LNCAP (cell line): Measurements from ENCODE around the gene LONP1.

Source experiments
- CTCF ChIP-seq: fragments of 450-650 bp; IDR thresholded peaks from 2 replicates; pipeline ENCODE4 v1.5.1; 2017; ENCODE audit warnings: mild to moderate bottlenecking

LONP1 gene

GRCh38 chr19:5664515-5664914 is 55.4 kb downstream of the LONP1 start:
- TF ChIP-seq CTCF: no peak

GRCh38 chr19:5663904-5664303 is 56.0 kb downstream of the LONP1 start:
- TF ChIP-seq CTCF: no peak

- TF ChIP-seq CTCF: no peak
Measured at GRCh38 chr19:5661483-5661882, 58.5 kb downstream of the LONP1 start.

- no peak for TF ChIP-seq CTCF
Measured at GRCh38 chr19:5655412-5655811, 64.5 kb downstream of the LONP1 start.

GRCh38 chr19:5654931-5655330 is 65.0 kb downstream of the LONP1 start:
- TF ChIP-seq CTCF: no peak

- TF ChIP-seq CTCF: no peak
Measured at GRCh38 chr19:5652261-5652660, 67.7 kb downstream of the LONP1 start.

GRCh38 chr19:5651361-5651760 is 68.6 kb downstream of the LONP1 start:
- no peak for TF ChIP-seq CTCF

GRCh38 chr19:5648464-5648863 is 71.5 kb downstream of the LONP1 start:
- TF ChIP-seq CTCF: no peak
